ENCODE results near the gene TBC1D9B. TPM values are rescaled to one million over a fixed set of nuclear protein-coding genes. Genes with fewer than 3 reads are reported as not detected.

The TBC1D9B gene
- total and polyA plus RNA-seq, 2 of the 13 experiments (the other 11 are each of a cell fraction or from before 2014, with no cell fraction given) = 35.0 to 50.0 TPM

DNA sequence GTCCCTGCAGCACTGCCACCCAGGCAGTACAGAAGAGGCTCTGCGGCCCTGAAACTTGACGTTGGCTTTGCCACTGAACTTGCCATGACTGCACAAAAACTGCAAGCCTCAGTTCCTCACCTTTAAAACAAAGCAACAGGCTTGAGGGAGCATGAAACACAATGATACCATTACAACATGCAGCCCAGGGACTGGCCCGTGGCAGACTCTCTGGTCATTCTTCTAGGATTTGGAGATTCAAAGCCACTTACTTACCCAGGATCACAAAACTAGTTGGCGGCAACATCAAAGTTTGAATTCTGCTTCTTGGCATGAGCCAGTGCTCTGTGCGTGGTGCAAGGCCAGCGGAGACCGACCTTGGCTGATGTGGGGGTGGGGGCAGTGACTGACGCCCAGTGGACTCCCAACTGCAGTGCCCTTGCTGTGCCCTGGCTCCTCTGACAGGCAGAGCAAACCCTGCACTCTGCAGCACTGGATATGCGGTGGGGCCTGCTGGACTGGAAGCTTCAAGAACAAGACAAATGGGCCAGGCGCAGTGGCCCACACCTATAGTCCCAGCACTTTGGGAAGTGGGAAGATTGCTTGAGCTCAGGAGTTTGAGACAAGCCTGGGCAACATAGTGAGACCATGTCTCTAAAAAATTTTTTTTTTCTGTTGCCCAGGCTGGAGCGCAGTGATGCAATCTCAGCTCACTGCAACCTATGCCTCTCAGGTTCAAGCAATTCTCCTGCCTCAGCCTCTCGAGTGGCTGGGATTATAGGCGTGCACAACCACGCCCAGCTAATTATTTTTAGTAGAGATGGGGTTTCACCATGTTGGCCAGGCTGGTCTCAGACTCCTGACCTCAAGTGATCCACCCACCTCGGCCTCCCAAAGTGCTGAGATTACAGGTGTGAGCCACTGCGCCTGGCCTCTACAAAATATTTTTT, 68.1 kb downstream of the TBC1D9B start (continued):
- TF ChIP-seq, protein P1, sequence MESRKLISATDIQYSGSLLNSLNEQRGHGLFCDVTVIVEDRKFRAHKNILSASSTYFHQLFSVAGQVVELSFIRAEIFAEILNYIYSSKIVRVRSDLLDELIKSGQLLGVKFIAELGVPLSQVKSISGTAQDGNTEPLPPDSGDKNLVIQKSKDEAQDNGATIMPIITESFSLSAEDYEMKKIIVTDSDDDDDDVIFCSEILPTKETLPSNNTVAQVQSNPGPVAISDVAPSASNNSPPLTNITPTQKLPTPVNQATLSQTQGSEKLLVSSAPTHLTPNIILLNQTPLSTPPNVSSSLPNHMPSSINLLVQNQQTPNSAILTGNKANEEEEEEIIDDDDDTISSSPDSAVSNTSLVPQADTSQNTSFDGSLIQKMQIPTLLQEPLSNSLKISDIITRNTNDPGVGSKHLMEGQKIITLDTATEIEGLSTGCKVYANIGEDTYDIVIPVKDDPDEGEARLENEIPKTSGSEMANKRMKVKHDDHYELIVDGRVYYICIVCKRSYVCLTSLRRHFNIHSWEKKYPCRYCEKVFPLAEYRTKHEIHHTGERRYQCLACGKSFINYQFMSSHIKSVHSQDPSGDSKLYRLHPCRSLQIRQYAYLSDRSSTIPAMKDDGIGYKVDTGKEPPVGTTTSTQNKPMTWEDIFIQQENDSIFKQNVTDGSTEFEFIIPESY (CRISPR knock-in tag; IDR thresholded peaks at IDR 0.05) = peak; percentile 94
- TF ChIP-seq, protein P2, sequence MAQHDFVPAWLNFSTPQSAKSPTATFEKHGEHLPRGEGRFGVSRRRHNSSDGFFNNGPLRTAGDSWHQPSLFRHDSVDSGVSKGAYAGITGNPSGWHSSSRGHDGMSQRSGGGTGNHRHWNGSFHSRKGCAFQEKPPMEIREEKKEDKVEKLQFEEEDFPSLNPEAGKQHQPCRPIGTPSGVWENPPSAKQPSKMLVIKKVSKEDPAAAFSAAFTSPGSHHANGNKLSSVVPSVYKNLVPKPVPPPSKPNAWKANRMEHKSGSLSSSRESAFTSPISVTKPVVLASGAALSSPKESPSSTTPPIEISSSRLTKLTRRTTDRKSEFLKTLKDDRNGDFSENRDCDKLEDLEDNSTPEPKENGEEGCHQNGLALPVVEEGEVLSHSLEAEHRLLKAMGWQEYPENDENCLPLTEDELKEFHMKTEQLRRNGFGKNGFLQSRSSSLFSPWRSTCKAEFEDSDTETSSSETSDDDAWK (CRISPR knock-in tag; IDR thresholded peaks at IDR 0.05) = no peak
- TF ChIP-seq RFX5 (IDR thresholded peaks at IDR 0.05; ENCODE audit: low read depth, low read length) (no peak), ARID2 (CRISPR knock-in tag; IDR thresholded peaks at IDR 0.05; ENCODE audit: borderline replicate concordance) (no peak), AHR (CRISPR knock-in tag; IDR thresholded peaks at IDR 0.05) (no peak), AGO1 (IDR thresholded peaks at IDR 0.05; ENCODE audit: low read depth, low read length, poor library complexity, severe bottlenecking) (peak; percentile 94), ZNF768 (CRISPR knock-in tag; IDR thresholded peaks at IDR 0.05) (peak; percentile 29; the same call in 1 of the 2 replicates), SAP130 (CRISPR knock-in tag; IDR thresholded peaks at IDR 0.05; ENCODE audit: low read depth) (no peak)
- TF ChIP-seq, protein P3, sequence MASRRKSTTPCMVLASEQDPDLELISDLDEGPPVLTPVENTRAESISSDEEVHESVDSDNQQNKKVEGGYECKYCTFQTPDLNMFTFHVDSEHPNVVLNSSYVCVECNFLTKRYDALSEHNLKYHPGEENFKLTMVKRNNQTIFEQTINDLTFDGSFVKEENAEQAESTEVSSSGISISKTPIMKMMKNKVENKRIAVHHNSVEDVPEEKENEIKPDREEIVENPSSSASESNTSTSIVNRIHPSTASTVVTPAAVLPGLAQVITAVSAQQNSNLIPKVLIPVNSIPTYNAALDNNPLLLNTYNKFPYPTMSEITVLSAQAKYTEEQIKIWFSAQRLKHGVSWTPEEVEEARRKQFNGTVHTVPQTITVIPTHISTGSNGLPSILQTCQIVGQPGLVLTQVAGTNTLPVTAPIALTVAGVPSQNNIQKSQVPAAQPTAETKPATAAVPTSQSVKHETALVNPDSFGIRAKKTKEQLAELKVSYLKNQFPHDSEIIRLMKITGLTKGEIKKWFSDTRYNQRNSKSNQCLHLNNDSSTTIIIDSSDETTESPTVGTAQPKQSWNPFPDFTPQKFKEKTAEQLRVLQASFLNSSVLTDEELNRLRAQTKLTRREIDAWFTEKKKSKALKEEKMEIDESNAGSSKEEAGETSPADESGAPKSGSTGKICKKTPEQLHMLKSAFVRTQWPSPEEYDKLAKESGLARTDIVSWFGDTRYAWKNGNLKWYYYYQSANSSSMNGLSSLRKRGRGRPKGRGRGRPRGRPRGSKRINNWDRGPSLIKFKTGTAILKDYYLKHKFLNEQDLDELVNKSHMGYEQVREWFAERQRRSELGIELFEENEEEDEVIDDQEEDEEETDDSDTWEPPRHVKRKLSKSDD (CRISPR knock-in tag; IDR thresholded peaks at IDR 0.05; ENCODE audit: low read depth) = 0 out of 2 replicates have a peak, but pooled peaks have one; percentile 44

Data from HepG2 (cell line).